GM23338 (cell line): ENCODE results near the gene SP6. TPM values are rescaled to one million over a fixed set of nuclear protein-coding genes. Genes with fewer than 3 reads are reported as not detected.

Experiments used
- ATAC-seq: fragments of 200-7000 bp; cut with Tn5 transposase; 3 replicates; pipeline ENCODE4 v1.9.1; 2020
- DNase-seq: peaks from one replicate; pipeline ENCODE4 v3.0.0-alpha.2; 2015; ENCODE audit warnings: low spot score
- H2AFZ ChIP-seq: fragments of 200-600 bp; sonication (generic); 2 replicates; pipeline ENCODE4 v1.8.0; 2016; ENCODE audit warnings: antibody characterized with exemption, mild to moderate bottlenecking, moderate library complexity
- H3F3A ChIP-seq: fragments of 200-600 bp; sonication (generic); replicated peaks from 2 replicates; pipeline ENCODE4 v1.8.0; 2017; ENCODE audit warnings: antibody characterized with exemption, mixed run types, low read depth
- H3K27ac ChIP-seq: fragments of 200-600 bp; sonication (generic); 2 replicates; pipeline ENCODE4 v1.6.1; 2016; ENCODE audit warnings: low read depth
- H3K27me3 ChIP-seq: fragments of 200-600 bp; sonication (generic); 2 replicates; pipeline ENCODE4 v1.8.0; 2016; ENCODE audit warnings: mild to moderate bottlenecking, mixed run types, moderate library complexity; ENCODE audit not compliant: insufficient read depth
- H3K36me3 ChIP-seq: fragments of 200-600 bp; sonication (generic); 2 replicates; pipeline ENCODE4 v1.8.0; 2016; ENCODE audit warnings: mild to moderate bottlenecking; ENCODE audit not compliant: insufficient read depth
- H3K4me1 ChIP-seq: fragments of 200-600 bp; sonication (generic); 2 replicates; pipeline ENCODE4 v1.8.0; 2016; ENCODE audit warnings: mild to moderate bottlenecking, moderate library complexity; ENCODE audit not compliant: insufficient read depth
- H3K4me2 ChIP-seq: fragments of 200-600 bp; sonication (generic); 2 replicates; pipeline ENCODE4 v1.7.1; 2017; ENCODE audit warnings: mixed run types
- H3K4me3 ChIP-seq: fragments of 200-600 bp; sonication (generic); 2 replicates; pipeline ENCODE4 v1.6.1; 2016; ENCODE audit warnings: mixed run types
- H3K79me2 ChIP-seq: fragments of 200-600 bp; sonication (generic); replicated peaks from 2 replicates; pipeline ENCODE4 v1.8.0; 2017; ENCODE audit warnings: mild to moderate bottlenecking; ENCODE audit not compliant: insufficient read depth
- H3K9me2 ChIP-seq: fragments of 200-600 bp; sonication (generic); 2 replicates; pipeline ENCODE4 v1.8.0; 2017; ENCODE audit not compliant: insufficient read depth
- H4K20me1 ChIP-seq: fragments of 200-600 bp; sonication (generic); replicated peaks from 2 replicates; pipeline ENCODE4 v1.8.0; 2017; ENCODE audit warnings: mild to moderate bottlenecking; ENCODE audit not compliant: insufficient read depth
- H3K27ac Mint-ChIP-seq: 2 replicates; pipeline ENCODE4 v1.8.0; 2020; ENCODE audit warnings: inconsistent platforms, mild to moderate bottlenecking, moderate library complexity, mixed read lengths
- H3K27me3 Mint-ChIP-seq: 3 replicates; pipeline ENCODE4 v1.8.0; 2022; ENCODE audit warnings: low read depth, mild to moderate bottlenecking, moderate library complexity, mixed read lengths, inconsistent platforms; ENCODE audit not compliant: insufficient read depth, poor library complexity
- H3K36me3 Mint-ChIP-seq: 3 replicates; pipeline ENCODE4 v1.8.0; 2021; ENCODE audit warnings: low read depth, mild to moderate bottlenecking, inconsistent platforms, moderate library complexity, mixed read lengths
- H3K4me1 Mint-ChIP-seq: 3 replicates; pipeline ENCODE4 v1.8.0; 2020; ENCODE audit warnings: mild to moderate bottlenecking, inconsistent platforms, mixed read lengths
- H3K4me3 Mint-ChIP-seq: 3 replicates; pipeline ENCODE4 v1.8.0; 2021; ENCODE audit warnings: moderate library complexity, mild to moderate bottlenecking, inconsistent platforms, mixed read lengths
- H3K9me3 Mint-ChIP-seq: 3 replicates; pipeline ENCODE4 v1.8.0; 2020; ENCODE audit warnings: moderate library complexity, mild to moderate bottlenecking, inconsistent platforms, mixed read lengths
- CREB1 ChIP-seq: fragments of 250-450 bp; sonication (Bioruptor Pico); IDR thresholded peaks from 2 replicates; pipeline ENCODE4 v1.5.0; 2020; ENCODE audit warnings: low read depth, mild to moderate bottlenecking, moderate library complexity
- CTCF ChIP-seq, 2 experiments: fragments of 200-600 bp in 1 of 2; sonication (generic) in 1 of 2; conservative IDR thresholded peaks; 2 replicates each; pipeline versions ENCODE4 v1.5.1 to v1.6.1; 2016 to 2017; ENCODE audit warnings: antibody characterized with exemption in 2 of 2, low read depth in 2 of 2, mild to moderate bottlenecking in 2 of 2, moderate library complexity in 1 of 2
- EZH2 ChIP-seq: fragments of 200-600 bp; sonication (generic); IDR thresholded peaks from one replicate; pipeline ENCODE4 v1.8.0; 2017; ENCODE audit warnings: antibody characterized with exemption, mild to moderate bottlenecking, low read depth; ENCODE audit not compliant: unreplicated experiment
- EZH2phosphoT487 ChIP-seq: fragments of 200-600 bp; sonication (generic); IDR thresholded peaks from one replicate; pipeline ENCODE4 v1.8.1; 2018; ENCODE audit warnings: antibody characterized with exemption; ENCODE audit not compliant: unreplicated experiment
- JUNB ChIP-seq: IDR thresholded peaks from one replicate; pipeline ENCODE4 v1.6.1; 2016; ENCODE audit warnings: antibody characterized with exemption; ENCODE audit not compliant: unreplicated experiment
- NANOG ChIP-seq: IDR thresholded peaks from 2 replicates; pipeline ENCODE4 v1.6.1; 2016; ENCODE audit warnings: antibody characterized with exemption, borderline replicate concordance
- POLR2AphosphoS5 ChIP-seq: IDR thresholded peaks from 2 replicates; pipeline ENCODE4 v1.6.1; 2016; ENCODE audit warnings: antibody characterized with exemption, low read depth
- STAT1 ChIP-seq: IDR thresholded peaks from one replicate; pipeline ENCODE4 v1.6.1; 2016; ENCODE audit warnings: antibody characterized with exemption; ENCODE audit not compliant: unreplicated experiment
- ZNF114 ChIP-seq: fragments of 250-450 bp; sonication (Bioruptor Pico); IDR thresholded peaks from 2 replicates; pipeline ENCODE4 v1.5.0; 2020; ENCODE audit warnings: mild to moderate bottlenecking, moderate library complexity
- ZNF331 ChIP-seq: fragments of 250-450 bp; sonication (Bioruptor Pico); IDR thresholded peaks from 2 replicates; pipeline ENCODE4 v1.5.0; 2020; ENCODE audit warnings: low read depth, mild to moderate bottlenecking, moderate library complexity
- ZNF462 ChIP-seq: fragments of 250-450 bp; sonication (Bioruptor Pico); IDR thresholded peaks from 2 replicates; pipeline ENCODE4 v1.5.0; 2020; ENCODE audit warnings: mild to moderate bottlenecking, moderate library complexity
- polyA plus RNA-seq: library from polyadenylated mRNA; unstranded; fragments of >200 nt; fragmentation: Nextera tagmentation; extraction: Ambion mirVana; gene quantifications from 2 replicates; pipeline ENCODE4 v1.2.1, GENCODE V29; 2016
- total RNA-seq: library from RNA; depleted of rRNA; stranded (reverse); fragments of >200 nt; shearing (Covaris generic); gene quantifications from 2 replicates; pipeline ENCODE4 v1.2.3, GENCODE V29; 2014
- TF ChIP-seq, protein P1 (sequence below): IDR thresholded peaks from 2 replicates; pipeline ENCODE4 v1.6.1; 2016; ENCODE audit warnings: antibody characterized with exemption
- TF ChIP-seq, protein P2 (sequence below): IDR thresholded peaks from one replicate; pipeline ENCODE4 v1.6.1; 2018; ENCODE audit warnings: antibody characterized with exemption; ENCODE audit not compliant: unreplicated experiment

Gene SP6
- total and polyA plus RNA-seq, 2 experiments from 2014 or later, result 0.13 to 1.0 TPM

- Mint-ChIP-seq H3K27ac (no peak overlapping the region), H3K27me3 (peaks cover 20% of the 10 kb centered on the region), H3K4me3 (no peak overlapping the region), H3K36me3 (no peaks in the 10 kb centered on the region), H3K9me3 (no peaks in the 10 kb centered on the region), H3K4me1 (peaks cover 40% of the 10 kb centered on the region)
- Histone ChIP-seq H3K79me2 (no peaks in the 10 kb centered on the region), H4K20me1 (no peaks in the 10 kb centered on the region), H3K36me3 (no peaks in the 10 kb centered on the region), H3K4me2 (no peak overlapping the region), H3K27me3 (no peaks in the 10 kb centered on the region), H3K27ac (no peak overlapping the region), H3F3A (0 out of 2 replicates have a peak, but pooled peaks cover 4% of the 10 kb centered on the region), H3K9me2 (no peaks in the 10 kb centered on the region), H3K4me1 (peaks cover 23% of the 10 kb centered on the region), H3K4me3 (no peak overlapping the region), H2AFZ (no peak overlapping the region)
- TF ChIP-seq JUNB, result no peak
- no peak for TF ChIP-seq EZH2
- TF ChIP-seq CTCF (conservative IDR thresholded peaks at IDR 0.05; ENCODE audit: low read depth in 2 of 2), result no peak
- TF ChIP-seq CREB1, result no peak
- TF ChIP-seq, protein P1, sequence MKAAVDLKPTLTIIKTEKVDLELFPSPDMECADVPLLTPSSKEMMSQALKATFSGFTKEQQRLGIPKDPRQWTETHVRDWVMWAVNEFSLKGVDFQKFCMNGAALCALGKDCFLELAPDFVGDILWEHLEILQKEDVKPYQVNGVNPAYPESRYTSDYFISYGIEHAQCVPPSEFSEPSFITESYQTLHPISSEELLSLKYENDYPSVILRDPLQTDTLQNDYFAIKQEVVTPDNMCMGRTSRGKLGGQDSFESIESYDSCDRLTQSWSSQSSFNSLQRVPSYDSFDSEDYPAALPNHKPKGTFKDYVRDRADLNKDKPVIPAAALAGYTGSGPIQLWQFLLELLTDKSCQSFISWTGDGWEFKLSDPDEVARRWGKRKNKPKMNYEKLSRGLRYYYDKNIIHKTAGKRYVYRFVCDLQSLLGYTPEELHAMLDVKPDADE, result no peak
- TF ChIP-seq EZH2phosphoT487, result no peak
- TF ChIP-seq ZNF331 (CRISPR knock-in tag), result no peak
- no peak for TF ChIP-seq POLR2AphosphoS5
- no peak for TF ChIP-seq ZNF462
- TF ChIP-seq, protein P2, sequence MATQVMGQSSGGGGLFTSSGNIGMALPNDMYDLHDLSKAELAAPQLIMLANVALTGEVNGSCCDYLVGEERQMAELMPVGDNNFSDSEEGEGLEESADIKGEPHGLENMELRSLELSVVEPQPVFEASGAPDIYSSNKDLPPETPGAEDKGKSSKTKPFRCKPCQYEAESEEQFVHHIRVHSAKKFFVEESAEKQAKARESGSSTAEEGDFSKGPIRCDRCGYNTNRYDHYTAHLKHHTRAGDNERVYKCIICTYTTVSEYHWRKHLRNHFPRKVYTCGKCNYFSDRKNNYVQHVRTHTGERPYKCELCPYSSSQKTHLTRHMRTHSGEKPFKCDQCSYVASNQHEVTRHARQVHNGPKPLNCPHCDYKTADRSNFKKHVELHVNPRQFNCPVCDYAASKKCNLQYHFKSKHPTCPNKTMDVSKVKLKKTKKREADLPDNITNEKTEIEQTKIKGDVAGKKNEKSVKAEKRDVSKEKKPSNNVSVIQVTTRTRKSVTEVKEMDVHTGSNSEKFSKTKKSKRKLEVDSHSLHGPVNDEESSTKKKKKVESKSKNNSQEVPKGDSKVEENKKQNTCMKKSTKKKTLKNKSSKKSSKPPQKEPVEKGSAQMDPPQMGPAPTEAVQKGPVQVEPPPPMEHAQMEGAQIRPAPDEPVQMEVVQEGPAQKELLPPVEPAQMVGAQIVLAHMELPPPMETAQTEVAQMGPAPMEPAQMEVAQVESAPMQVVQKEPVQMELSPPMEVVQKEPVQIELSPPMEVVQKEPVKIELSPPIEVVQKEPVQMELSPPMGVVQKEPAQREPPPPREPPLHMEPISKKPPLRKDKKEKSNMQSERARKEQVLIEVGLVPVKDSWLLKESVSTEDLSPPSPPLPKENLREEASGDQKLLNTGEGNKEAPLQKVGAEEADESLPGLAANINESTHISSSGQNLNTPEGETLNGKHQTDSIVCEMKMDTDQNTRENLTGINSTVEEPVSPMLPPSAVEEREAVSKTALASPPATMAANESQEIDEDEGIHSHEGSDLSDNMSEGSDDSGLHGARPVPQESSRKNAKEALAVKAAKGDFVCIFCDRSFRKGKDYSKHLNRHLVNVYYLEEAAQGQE, result no peak
- no peak for TF ChIP-seq ZNF114
- TF ChIP-seq STAT1, result no peak
- TF ChIP-seq NANOG, result no peak
- ATAC-seq (no peak), DNase-seq (no peak)
Observed at GRCh38 chr17:47882247-47882646, 31.3 kb upstream of the SP6 start.
